ENCODE results near the gene ZNF592. TPM values are rescaled to one million over a fixed set of nuclear protein-coding genes. Genes with fewer than 3 reads are reported as not detected.

The ZNF592 gene
- total and polyA plus RNA-seq, 10 donors, result 5.2 to 36.2 (median 32.5) TPM

- no peak overlapping the region for H3K4me3 ChIP-seq
- H3K9me3 ChIP-seq, result peaks cover 0 to 29% (median 23%) of the 10 kb centered on the region in 8 donors
- H3K27ac ChIP-seq, result no peak overlapping the region
- TF ChIP-seq CTCF (IDR thresholded peaks at IDR 0.05 in 8 of 11, conservative IDR thresholded peaks at IDR 0.05 in 3 of 11), result no peak
- no peak for TF ChIP-seq POLR2A (IDR thresholded peaks at IDR 0.05)
- TF ChIP-seq POLR2AphosphoS5 (IDR thresholded peaks at IDR 0.05), result no peak
- intact Hi-C loops (cut with DNase I; ENCODE audit: low total_unique reads), result no loop called here
- no peaks in the 10 kb centered on the region for H3K4me1 ChIP-seq
- H3K36me3 ChIP-seq, result no peaks in the 10 kb centered on the region
- WGBS, 5 donors, result 91 to 100% (median 94%) methylated on average over 1 of the region's 1 CpG
- DNase-seq, result no peak
- H3K27me3 ChIP-seq (replicated peaks in 1 of 7), result no peaks in the 10 kb centered on the region
Observed at GRCh38 chr15:84846269-84846668, 97.9 kb downstream of the ZNF592 start.

DNA sequence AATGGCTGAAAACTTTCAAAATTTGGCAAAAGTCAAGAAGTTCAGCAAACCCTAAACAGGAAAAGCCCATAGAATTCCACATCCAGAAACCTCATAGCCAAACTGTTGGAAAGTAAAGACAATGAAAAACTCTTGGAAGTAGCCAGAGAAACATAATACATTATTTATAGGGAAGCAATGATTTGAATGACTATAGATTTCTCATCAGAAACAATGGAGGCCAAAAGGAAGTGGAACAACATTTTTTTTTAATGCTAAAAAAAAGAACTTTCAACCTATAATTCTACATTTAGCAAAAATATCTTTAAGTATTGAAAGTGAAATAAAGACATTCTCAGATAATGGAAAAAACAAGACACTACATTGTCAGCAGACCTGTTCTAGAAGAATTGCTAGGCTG is 99.0 kb downstream of the ZNF592 start:
- H3K4me1 ChIP-seq, result no peaks in the 10 kb centered on the region
- peaks cover 0 to 29% (median 23%) of the 10 kb centered on the region in 8 donors for H3K9me3 ChIP-seq
- H3K27me3 ChIP-seq (replicated peaks in 1 of 7), result no peaks in the 10 kb centered on the region
- no peaks in the 10 kb centered on the region for H3K36me3 ChIP-seq
- DNase-seq, result no peak
- H3K4me3 ChIP-seq, result no peak overlapping the region
- intact Hi-C loops (cut with DNase I; ENCODE audit: low total_unique reads), result no loop called here
- H3K27ac ChIP-seq, result no peak overlapping the region
- TF ChIP-seq POLR2A (IDR thresholded peaks at IDR 0.05) (no peak), POLR2AphosphoS5 (IDR thresholded peaks at IDR 0.05) (no peak), CTCF (IDR thresholded peaks at IDR 0.05 in 8 of 11, conservative IDR thresholded peaks at IDR 0.05 in 3 of 11) (no peak)

GRCh38 chr15:84852212-84852611 is 103.8 kb downstream of the ZNF592 start:
- Histone ChIP-seq H3K27ac (no peak overlapping the region), H3K27me3 (replicated peaks in 1 of 7) (no peaks in the 10 kb centered on the region), H3K4me1 (no peaks in the 10 kb centered on the region), H3K4me3 (no peak overlapping the region), H3K9me3 (peaks cover 0 to 20% (median 13%) of the 10 kb centered on the region in 8 donors), H3K36me3 (no peaks in the 10 kb centered on the region)
- TF ChIP-seq POLR2AphosphoS5 (IDR thresholded peaks at IDR 0.05) (no peak), CTCF (IDR thresholded peaks at IDR 0.05 in 8 of 11, conservative IDR thresholded peaks at IDR 0.05 in 3 of 11) (no peak), POLR2A (IDR thresholded peaks at IDR 0.05) (no peak)
- no peak for DNase-seq
- intact Hi-C loops (cut with DNase I; ENCODE audit: low total_unique reads), result no loop called here
- WGBS, 5 donors, result 90 to 98% (median 96%) methylated on average over 5 of the region's 5 CpGs

DNA sequence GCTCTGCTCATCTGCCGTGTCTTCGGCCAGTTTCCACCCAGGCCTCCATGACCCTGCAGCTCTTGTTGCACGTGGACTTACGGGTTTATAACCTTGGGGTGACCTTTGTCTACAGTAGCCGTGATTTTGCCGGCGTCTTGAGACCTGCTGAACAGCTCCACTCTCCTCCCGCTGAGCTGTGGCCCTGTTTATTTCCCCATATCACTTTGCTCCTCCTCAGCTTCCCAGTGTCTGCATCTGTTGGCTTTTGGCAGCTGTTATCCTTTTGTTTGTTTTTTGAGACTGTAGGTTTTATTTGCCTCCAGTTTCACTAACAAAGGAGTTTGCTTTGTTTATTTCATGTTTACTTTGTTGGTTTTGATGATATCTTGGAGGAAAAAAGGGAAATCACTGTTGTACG is 106.7 kb downstream of the ZNF592 start:
- Histone ChIP-seq H3K4me3 (no peak overlapping the region), H3K27ac (no peak overlapping the region), H3K27me3 (replicated peaks in 1 of 7) (no peaks in the 10 kb centered on the region), H3K36me3 (no peaks in the 10 kb centered on the region), H3K9me3 (no peaks in the 10 kb centered on the region), H3K4me1 (no peaks in the 10 kb centered on the region)
- intact Hi-C loops (cut with DNase I; ENCODE audit: low total_unique reads), result no loop called here
- TF ChIP-seq POLR2A (IDR thresholded peaks at IDR 0.05) (no peak), CTCF (IDR thresholded peaks at IDR 0.05 in 8 of 11, conservative IDR thresholded peaks at IDR 0.05 in 3 of 11) (no peak), POLR2AphosphoS5 (IDR thresholded peaks at IDR 0.05) (no peak)
- no peak for DNase-seq
- 88 to 94% (median 91%) methylated on average over 9 of the region's 9 CpGs for WGBS, 5 donors

All from spleen (tissue), 11 donors.